ENCODE results near the gene WDR53. TPM values are rescaled to one million over a fixed set of nuclear protein-coding genes. Genes with fewer than 3 reads are reported as not detected.

The WDR53 gene
- total and polyA plus RNA-seq, 9 of the 15 experiments (the other 6 are each of a cell fraction or from before 2014, with no cell fraction given) = 13.0 to 34.5 (median 20.9) TPM

- no peak for TF ChIP-seq UBTF (IDR thresholded peaks at IDR 0.05; ENCODE audit: borderline replicate concordance in 1 of 2, low read depth in 2 of 2, low read length in 2 of 2)
- no peak for TF ChIP-seq TSC22D4 (tag; IDR thresholded peaks at IDR 0.05)
- no peak for TF ChIP-seq ZHX1 (conservative IDR thresholded peaks at IDR 0.05; ENCODE audit: low read length)
- TF ChIP-seq POLR3G (IDR thresholded peaks at IDR 0.05; ENCODE audit: extremely low read depth, insufficient read length, insufficient replicate concordance) = no peak
- no peak for TF ChIP-seq ARHGAP35 (IDR thresholded peaks at IDR 0.05; ENCODE audit: partially characterized antibody)
- TF ChIP-seq ID3 (CRISPR knock-in tag; IDR thresholded peaks at IDR 0.05) = no peak
- peak; percentile 99 for TF ChIP-seq ID3 (tag; IDR thresholded peaks at IDR 0.05)
- no peak for TF ChIP-seq PRPF4 (IDR thresholded peaks at IDR 0.05; ENCODE audit: insufficient read depth, low read depth, low read length, poor library complexity, severe bottlenecking)
- no peak for TF ChIP-seq ZBTB11 (CRISPR knock-in tag; IDR thresholded peaks at IDR 0.05)
- TF ChIP-seq RUNX1 (IDR thresholded peaks at IDR 0.05; ENCODE audit: low read depth) = no peak
Measured at GRCh38 chr3:196514913-196515621, 53.3 kb downstream of the WDR53 start, which contains the start of gene SMCO1 (continued).
